HG02678 (cell line): Measurements from ENCODE around the gene KIF26A.

Experiments used
- ATAC-seq: cut with Tn5 transposase; IDR thresholded peaks from one replicate; pipeline ENCODE4 v1.9.1; 2021; ENCODE audit warnings: mild to moderate bottlenecking, moderate library complexity; ENCODE audit not compliant: unreplicated experiment

KIF26A gene

GRCh38 chr14:104112113-104112505 is 26.3 kb upstream of the KIF26A start:
- no peak for ATAC-seq

GRCh38 chr14:104112609-104113571 is 25.5 kb upstream of the KIF26A start:
- no peak for ATAC-seq

- no peak for ATAC-seq
Measured at GRCh38 chr14:104113631-104114420, 24.6 kb upstream of the KIF26A start.

GRCh38 chr14:104114421-104115130 is 23.8 kb upstream of the KIF26A start:
- no peak for ATAC-seq

- ATAC-seq = no peak
Measured at GRCh38 chr14:104115131-104115600, 23.2 kb upstream of the KIF26A start.

GRCh38 chr14:104115691-104116287 is 22.6 kb upstream of the KIF26A start:
- no peak for ATAC-seq

GRCh38 chr14:104116288-104116755 is 22.1 kb upstream of the KIF26A start:
- no peak for ATAC-seq

- ATAC-seq = no peak
Measured at GRCh38 chr14:104116756-104117340, 21.5 kb upstream of the KIF26A start.

- ATAC-seq = no peak
Measured at GRCh38 chr14:104117341-104118005, 20.9 kb upstream of the KIF26A start.

- no peak for ATAC-seq
Measured at GRCh38 chr14:104118006-104118844, 20.2 kb upstream of the KIF26A start.

GRCh38 chr14:104119119-104119487 is 19.3 kb upstream of the KIF26A start:
- no peak for ATAC-seq

- no peak for ATAC-seq
Measured at GRCh38 chr14:104119488-104120251, 18.7 kb upstream of the KIF26A start.

GRCh38 chr14:104120281-104120741 is 18.1 kb upstream of the KIF26A start:
- no peak for ATAC-seq

- no peak for ATAC-seq
Measured at GRCh38 chr14:104121142-104121541, 17.2 kb upstream of the KIF26A start.

GRCh38 chr14:104123879-104124278 is 14.5 kb upstream of the KIF26A start:
- no peak for ATAC-seq

GRCh38 chr14:104125011-104125410 is 13.4 kb upstream of the KIF26A start:
- no peak for ATAC-seq

GRCh38 chr14:104126753-104127152 is 11.6 kb upstream of the KIF26A start:
- ATAC-seq = no peak

GRCh38 chr14:104128981-104129380 is 9.4 kb upstream of the KIF26A start:
- ATAC-seq = no peak
